22Rv1 (cell line): ENCODE data around the gene SCAMP1.
A peak's percentile ranks its signal among the peaks of the same experiment; 100 is the strongest.
"Not testable (repeated sequence)": the region's sequence is repeated elsewhere in the genome, so short reads cannot be mapped to it uniquely, and the experiment has no call there.

Experiments
- H3K27ac ChIP-seq: fragments of 450-650 bp; 2 replicates; pipeline ENCODE4 v1.5.1; 2017
- CTCF ChIP-seq: fragments of 450-650 bp; IDR thresholded peaks from 2 replicates; pipeline ENCODE4 v1.5.1; 2017; ENCODE audit warnings: mild to moderate bottlenecking
- ZFX ChIP-seq: fragments of 450-650 bp; IDR thresholded peaks from 2 replicates; pipeline ENCODE4 v1.6.1; 2017; ENCODE audit warnings: antibody characterized with exemption, borderline replicate concordance

Gene SCAMP1

GRCh38 chr5:78420548-78420947, 60.1 kb downstream of the SCAMP1 start:
- peak overlapping the region; percentile 19 for H3K27ac ChIP-seq
- TF ChIP-seq ZFX (no peak), CTCF (no peak)

GRCh38 chr5:78424665-78425064, 64.2 kb downstream of the SCAMP1 start:
- peak overlapping the region; percentile 38; the same call in 1 of the 2 replicates for H3K27ac ChIP-seq
- no peak for TF ChIP-seq CTCF
- no peak for TF ChIP-seq ZFX

GRCh38 chr5:78429332-78429980, 69.0 kb downstream of the SCAMP1 start:
- TF ChIP-seq CTCF (no peak), ZFX (no peak)
- no peak overlapping the region for H3K27ac ChIP-seq

GRCh38 chr5:78430866-78431265, 70.4 kb downstream of the SCAMP1 start:
- H3K27ac ChIP-seq = no peak overlapping the region
- TF ChIP-seq ZFX (no peak), CTCF (no peak)

GRCh38 chr5:78433972-78434371, 73.6 kb downstream of the SCAMP1 start:
- TF ChIP-seq ZFX (no peak), CTCF (no peak)
- H3K27ac ChIP-seq = no peak overlapping the region

- H3K27ac ChIP-seq = no peak overlapping the region
- TF ChIP-seq CTCF (no peak), ZFX (no peak)
Measured at GRCh38 chr5:78447775-78448424, 87.5 kb downstream of the SCAMP1 start.

GRCh38 chr5:78449103-78449502, 88.7 kb downstream of the SCAMP1 start:
- no peak overlapping the region for H3K27ac ChIP-seq
- no peak for TF ChIP-seq ZFX
- no peak for TF ChIP-seq CTCF

- H3K27ac ChIP-seq = not testable (repeated sequence)
Measured at GRCh38 chr5:78457507-78457906, 97.1 kb downstream of the SCAMP1 start.
